ENCODE data around the gene USP24. TPM values are rescaled to one million over a fixed set of nuclear protein-coding genes. Genes with fewer than 3 reads are reported as not detected.

The USP24 gene
- polyA plus RNA-seq, 1 donor from 2014 or later, result 29.5 TPM

- Histone ChIP-seq H3K9me3 (ENCODE audit: low read length) (no peaks in the 10 kb centered on the region), H3K79me2 (replicated peaks; ENCODE audit: insufficient read depth, low read length) (no peaks in the 10 kb centered on the region), H3K4me3 (ENCODE audit: low read length) (no peak overlapping the region), H3K9ac (ENCODE audit: low read length) (no peak overlapping the region), H3F3A (ENCODE audit: insufficient read depth, low read length, poor library complexity, severe bottlenecking) (no peaks in the 10 kb centered on the region), H3K36me3 (ENCODE audit: insufficient read depth, low read length) (peaks cover 14% of the 10 kb centered on the region), H3K4me2 (ENCODE audit: low read length) (no peak overlapping the region), H3K27me3 (ENCODE audit: insufficient read depth, low read depth, low read length) (no peaks in the 10 kb centered on the region), H4K20me1 (ENCODE audit: insufficient read depth) (no peaks in the 10 kb centered on the region), H2AFZ (ENCODE audit: low read depth, low read length) (no peak overlapping the region), H3K9me2 (ENCODE audit: insufficient read depth, low read length) (no peaks in the 10 kb centered on the region), H3K27ac (ENCODE audit: low read length) (no peak overlapping the region)
- TF ChIP-seq REST (IDR thresholded peaks at IDR 0.05; ENCODE audit: borderline replicate concordance) (no peak), CTCF (IDR thresholded peaks at IDR 0.05; ENCODE audit: poor library complexity, severe bottlenecking) (peak; percentile 85), MXI1 (conservative IDR thresholded peaks at IDR 0.05; ENCODE audit: poor library complexity, severe bottlenecking) (no peak), TAF1 (IDR thresholded peaks at IDR 0.05; ENCODE audit: low read depth) (no peak), RAD21 (conservative IDR thresholded peaks at IDR 0.05) (peak; percentile 87), POLR2AphosphoS5 (IDR thresholded peaks at IDR 0.05) (no peak), SMC3 (conservative IDR thresholded peaks at IDR 0.05; ENCODE audit: poor library complexity) (peak; percentile 88), EZH2 (IDR thresholded peaks at IDR 0.05; ENCODE audit: borderline replicate concordance, insufficient read depth, low read length, poor library complexity, severe bottlenecking) (no peak), EP300 (conservative IDR thresholded peaks at IDR 0.05; ENCODE audit: poor library complexity, severe bottlenecking) (no peak)
Observed at GRCh38 chr1:55140546-55140983, 74.6 kb downstream of the USP24 start.

GRCh38 chr1:55140137-55140536, 75.0 kb downstream of the USP24 start:
- H2AFZ ChIP-seq (ENCODE audit: low read depth, low read length), result no peak overlapping the region
- peaks cover 16% of the 10 kb centered on the region for H3K36me3 ChIP-seq (ENCODE audit: insufficient read depth, low read length)
- H3K9me3 ChIP-seq (ENCODE audit: low read length), result no peaks in the 10 kb centered on the region
- H3F3A ChIP-seq (ENCODE audit: insufficient read depth, low read length, poor library complexity, severe bottlenecking), result no peaks in the 10 kb centered on the region
- no peaks in the 10 kb centered on the region for H3K9me2 ChIP-seq (ENCODE audit: insufficient read depth, low read length)
- H3K9ac ChIP-seq (ENCODE audit: low read length), result no peak overlapping the region
- H3K79me2 ChIP-seq (replicated peaks; ENCODE audit: insufficient read depth, low read length), result no peaks in the 10 kb centered on the region
- no peak overlapping the region for H3K4me2 ChIP-seq (ENCODE audit: low read length)
- no peak for TF ChIP-seq EZH2 (IDR thresholded peaks at IDR 0.05; ENCODE audit: borderline replicate concordance, insufficient read depth, low read length, poor library complexity, severe bottlenecking)
- no peak for TF ChIP-seq EP300 (conservative IDR thresholded peaks at IDR 0.05; ENCODE audit: poor library complexity, severe bottlenecking)
- TF ChIP-seq CTCF (IDR thresholded peaks at IDR 0.05; ENCODE audit: poor library complexity, severe bottlenecking), result no peak
- TF ChIP-seq SMC3 (conservative IDR thresholded peaks at IDR 0.05; ENCODE audit: poor library complexity), result no peak
- no peak for TF ChIP-seq POLR2AphosphoS5 (IDR thresholded peaks at IDR 0.05)
- TF ChIP-seq RAD21 (conservative IDR thresholded peaks at IDR 0.05), result no peak
- no peak for TF ChIP-seq TAF1 (IDR thresholded peaks at IDR 0.05; ENCODE audit: low read depth)
- TF ChIP-seq MXI1 (conservative IDR thresholded peaks at IDR 0.05; ENCODE audit: poor library complexity, severe bottlenecking), result no peak
- H4K20me1 ChIP-seq (ENCODE audit: insufficient read depth), result no peaks in the 10 kb centered on the region
- no peak overlapping the region for H3K27ac ChIP-seq (ENCODE audit: low read length)
- no peak overlapping the region for H3K4me3 ChIP-seq (ENCODE audit: low read length)
- no peaks in the 10 kb centered on the region for H3K27me3 ChIP-seq (ENCODE audit: insufficient read depth, low read depth, low read length)

All from neural cell (in vitro differentiated cells).